Measurements from ENCODE around the gene STPG1.

STPG1 gene

DNA sequence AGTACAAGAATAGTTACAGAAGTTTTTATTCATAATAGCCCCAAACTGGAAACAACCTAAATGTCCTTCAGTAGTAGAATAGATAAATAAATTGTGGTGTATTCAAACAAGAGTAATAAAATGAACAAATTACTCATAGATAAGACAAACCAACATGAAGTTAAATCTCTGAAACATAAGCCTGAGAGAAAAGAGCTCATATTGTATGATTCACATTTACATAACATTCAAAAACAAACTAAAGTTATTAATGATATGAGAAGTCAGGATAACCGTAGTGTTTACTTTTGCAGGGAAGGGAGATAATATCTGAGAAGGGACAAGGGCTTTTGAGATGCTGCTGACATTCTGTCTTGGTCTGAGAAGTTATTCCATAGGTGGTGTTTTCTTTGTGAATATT is 13.5 kb downstream of the STPG1 start:
- Mint-ChIP-seq H3K9me3 (no peaks in the 10 kb centered on the region), H3K4me3 (no peak overlapping the region), H3K4me1 (no peaks in the 10 kb centered on the region), H3K27me3 (ENCODE audit: low read depth, poor library complexity) (no peaks in the 10 kb centered on the region), H3K36me3 (ENCODE audit: low read depth) (peaks cover 14% of the 10 kb centered on the region), H3K27ac (no peak overlapping the region)
- TF ChIP-seq, protein P1, sequence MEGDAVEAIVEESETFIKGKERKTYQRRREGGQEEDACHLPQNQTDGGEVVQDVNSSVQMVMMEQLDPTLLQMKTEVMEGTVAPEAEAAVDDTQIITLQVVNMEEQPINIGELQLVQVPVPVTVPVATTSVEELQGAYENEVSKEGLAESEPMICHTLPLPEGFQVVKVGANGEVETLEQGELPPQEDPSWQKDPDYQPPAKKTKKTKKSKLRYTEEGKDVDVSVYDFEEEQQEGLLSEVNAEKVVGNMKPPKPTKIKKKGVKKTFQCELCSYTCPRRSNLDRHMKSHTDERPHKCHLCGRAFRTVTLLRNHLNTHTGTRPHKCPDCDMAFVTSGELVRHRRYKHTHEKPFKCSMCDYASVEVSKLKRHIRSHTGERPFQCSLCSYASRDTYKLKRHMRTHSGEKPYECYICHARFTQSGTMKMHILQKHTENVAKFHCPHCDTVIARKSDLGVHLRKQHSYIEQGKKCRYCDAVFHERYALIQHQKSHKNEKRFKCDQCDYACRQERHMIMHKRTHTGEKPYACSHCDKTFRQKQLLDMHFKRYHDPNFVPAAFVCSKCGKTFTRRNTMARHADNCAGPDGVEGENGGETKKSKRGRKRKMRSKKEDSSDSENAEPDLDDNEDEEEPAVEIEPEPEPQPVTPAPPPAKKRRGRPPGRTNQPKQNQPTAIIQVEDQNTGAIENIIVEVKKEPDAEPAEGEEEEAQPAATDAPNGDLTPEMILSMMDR (IDR thresholded peaks at IDR 0.05): no peak
- no peak for DNase-seq

DNA sequence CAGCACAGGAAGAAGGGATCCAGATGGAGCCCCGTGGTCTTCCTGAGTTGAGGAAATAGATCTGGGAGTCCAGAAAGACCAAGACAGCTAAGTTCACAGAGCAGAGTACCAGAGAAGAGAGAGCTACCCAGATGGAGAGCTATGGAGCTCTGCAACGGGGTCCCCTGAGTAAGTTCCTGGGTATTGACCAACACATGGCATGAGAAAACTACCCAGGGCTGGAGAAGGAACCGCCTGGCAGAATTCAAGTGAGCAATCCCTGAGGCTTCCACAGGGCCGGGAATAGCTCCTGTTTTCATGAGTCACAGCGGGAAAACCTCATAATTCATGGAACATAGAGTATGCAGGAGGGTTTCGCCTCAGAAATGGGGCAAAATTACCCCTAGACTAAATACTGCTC is 19.7 kb downstream of the STPG1 start:
- Mint-ChIP-seq H3K27me3 (ENCODE audit: low read depth, poor library complexity) (no peaks in the 10 kb centered on the region), H3K4me1 (peaks cover 17% of the 10 kb centered on the region), H3K36me3 (ENCODE audit: low read depth) (no peaks in the 10 kb centered on the region), H3K4me3 (no peak overlapping the region), H3K27ac (no peak overlapping the region), H3K9me3 (no peaks in the 10 kb centered on the region)
- TF ChIP-seq, protein P1 (IDR thresholded peaks at IDR 0.05): no peak
- no peak for DNase-seq

DNA sequence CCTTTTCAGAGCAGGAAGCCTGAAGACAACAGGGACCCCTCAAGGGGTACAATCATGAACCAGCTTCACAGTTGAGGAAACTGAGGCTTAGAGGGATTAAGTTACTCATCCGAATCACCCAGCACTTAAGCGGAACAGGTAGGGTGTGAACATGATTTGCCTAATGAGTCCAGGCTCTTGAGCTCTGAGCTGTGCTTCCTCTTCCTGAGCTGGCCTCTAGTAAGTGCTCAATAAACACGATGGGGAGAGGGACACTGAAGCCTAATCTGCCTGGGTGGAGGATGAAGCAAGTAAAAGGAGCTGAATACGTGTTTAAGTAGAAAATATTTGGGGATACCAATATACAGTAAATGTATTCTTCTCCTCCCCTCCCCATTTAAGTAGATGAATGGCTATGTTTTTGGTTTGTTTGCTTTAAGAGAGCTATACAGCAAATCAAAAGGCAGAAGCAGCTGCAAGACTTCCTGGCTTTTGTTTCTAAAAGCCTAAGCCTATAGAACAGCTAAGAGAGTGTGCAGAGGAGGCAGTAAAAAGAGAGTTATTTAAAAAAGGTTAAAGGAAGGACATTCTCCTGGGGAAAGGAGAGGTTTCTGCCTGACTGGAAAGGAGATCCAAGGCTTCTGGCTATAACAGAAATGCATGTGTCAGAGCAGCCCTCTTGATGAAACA is 20.5 kb downstream of the STPG1 start:
- TF ChIP-seq, protein P1 (IDR thresholded peaks at IDR 0.05): no peak
- Mint-ChIP-seq H3K9me3 (no peaks in the 10 kb centered on the region), H3K4me3 (no peak overlapping the region), H3K27me3 (ENCODE audit: low read depth, poor library complexity) (no peaks in the 10 kb centered on the region), H3K36me3 (ENCODE audit: low read depth) (no peaks in the 10 kb centered on the region), H3K27ac (no peak overlapping the region), H3K4me1 (peaks cover 17% of the 10 kb centered on the region)
- DNase-seq: no peak

DNA sequence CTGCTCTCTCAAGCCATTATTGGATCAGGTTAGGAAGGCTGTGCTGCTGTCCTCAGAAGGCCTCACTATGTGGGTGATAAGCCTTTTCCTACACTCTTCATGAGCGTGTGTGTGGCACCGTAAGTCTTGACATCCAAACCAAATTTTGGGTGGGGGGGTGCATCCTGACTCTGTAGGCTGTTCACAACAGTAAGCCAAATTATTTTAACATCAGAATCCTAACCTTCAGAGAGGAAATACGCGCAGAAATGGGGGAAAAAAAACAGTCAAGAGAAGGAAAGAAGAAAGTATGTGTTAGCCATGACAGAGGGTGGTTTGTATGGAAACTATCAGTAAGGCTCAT is 21.0 kb downstream of the STPG1 start:
- Mint-ChIP-seq H3K27ac (no peak overlapping the region), H3K27me3 (ENCODE audit: low read depth, poor library complexity) (no peaks in the 10 kb centered on the region), H3K4me1 (peaks cover 17% of the 10 kb centered on the region), H3K4me3 (no peak overlapping the region), H3K9me3 (no peaks in the 10 kb centered on the region), H3K36me3 (ENCODE audit: low read depth) (no peaks in the 10 kb centered on the region)
- TF ChIP-seq, protein P1 (IDR thresholded peaks at IDR 0.05): peak; percentile 4
- DNase-seq: no peak

DNA sequence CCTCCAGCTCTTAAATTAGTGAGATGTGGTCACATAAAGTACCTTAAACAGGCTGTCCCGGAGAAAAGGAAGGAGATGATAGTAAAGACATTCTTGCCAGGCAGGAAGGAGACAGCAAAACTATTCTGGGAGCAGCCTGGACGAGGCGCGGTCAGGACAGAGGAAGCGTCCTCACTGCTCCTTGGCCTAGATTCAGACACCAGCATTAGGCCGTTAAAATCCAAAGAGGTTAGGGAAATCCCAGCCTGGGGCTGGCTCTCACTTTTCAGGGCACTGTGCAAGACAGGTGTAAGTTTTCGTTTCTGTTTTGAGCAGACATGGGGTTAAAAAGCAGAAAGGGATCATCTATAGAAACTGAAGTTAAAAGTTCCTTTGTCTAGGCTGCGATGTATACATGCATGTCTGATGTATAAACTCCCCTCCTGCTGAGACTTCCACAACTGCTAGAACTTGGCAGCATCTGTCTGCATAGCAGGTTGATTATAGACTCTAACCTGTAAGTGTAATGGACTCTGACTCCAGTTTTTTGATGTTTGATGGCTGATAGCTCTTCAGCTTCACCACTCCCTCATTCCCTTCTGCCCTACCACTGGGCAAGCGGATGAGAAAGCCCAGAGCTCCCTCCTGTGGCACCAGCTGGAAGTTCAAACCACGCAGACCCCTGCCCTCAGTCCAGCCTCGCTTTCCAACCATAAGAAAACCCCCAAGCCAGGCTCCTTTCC is 21.5 kb downstream of the STPG1 start:
- H3K4me1 Mint-ChIP-seq: peaks cover 17% of the 10 kb centered on the region
- peak; percentile 81 for DNase-seq
- no peak overlapping the region for H3K27ac Mint-ChIP-seq
- TF ChIP-seq, protein P1 (IDR thresholded peaks at IDR 0.05): peak; percentile 83
- no peaks in the 10 kb centered on the region for H3K27me3 Mint-ChIP-seq (ENCODE audit: low read depth, poor library complexity)
- no peaks in the 10 kb centered on the region for H3K9me3 Mint-ChIP-seq
- H3K36me3 Mint-ChIP-seq (ENCODE audit: low read depth): peaks cover under 1% of the 10 kb centered on the region
- no peak overlapping the region for H3K4me3 Mint-ChIP-seq
